ENCODE results near the gene CAPN3.

CAPN3 gene

GRCh38 chr15:42363487-42363886, 4.2 kb downstream of the CAPN3 start (continued):
- TF ChIP-seq PRDM10 (tag by site-specific recombination; IDR thresholded peaks at IDR 0.05) = no peak
- TF ChIP-seq ZXDB (tag by site-specific recombination; IDR thresholded peaks at IDR 0.05) = no peak
- TF ChIP-seq ZNF510 (tag by site-specific recombination; IDR thresholded peaks at IDR 0.05; ENCODE audit: insufficient replicate concordance) = no peak
- no peak for TF ChIP-seq ZBTB49 (tag by site-specific recombination; IDR thresholded peaks at IDR 0.05; ENCODE audit: low read depth)

GRCh38 chr15:42363942-42364341, 4.6 kb downstream of the CAPN3 start:
- no peaks in the 10 kb centered on the region for H3K9me3 ChIP-seq (ENCODE audit: control insufficient read depth, insufficient read depth, low read depth, low read length)
- ChIA-PET POLR2A (no interaction called here), CTCF (no interaction called here)
- no peak overlapping the region for H3K4me3 ChIP-seq (ENCODE audit: low read depth, low read length)
- no peaks in the 10 kb centered on the region for H3K4me1 ChIP-seq (ENCODE audit: control insufficient read depth, insufficient read depth, low read length)
- H3K36me3 ChIP-seq (ENCODE audit: control insufficient read depth in 2 of 2, insufficient read depth in 1 of 2, low read length in 2 of 2) = no peaks in the 10 kb centered on the region
- TF ChIP-seq TCF7L2 (IDR thresholded peaks at IDR 0.05; ENCODE audit: borderline replicate concordance, low read depth, low read length) = no peak
- TF ChIP-seq ZBTB10 (tag by site-specific recombination; IDR thresholded peaks at IDR 0.05) = no peak
- no peak for TF ChIP-seq ZNF639 (tag by site-specific recombination; IDR thresholded peaks at IDR 0.05)
- TF ChIP-seq ZNF777 (tag by site-specific recombination; IDR thresholded peaks at IDR 0.05; ENCODE audit: borderline replicate concordance) = no peak
- no peak for TF ChIP-seq ZNF350 (tag by site-specific recombination; IDR thresholded peaks at IDR 0.05)
- TF ChIP-seq HOXA7 (CRISPR knock-in tag; IDR thresholded peaks at IDR 0.05; ENCODE audit: borderline replicate concordance) = no peak
- no peak for TF ChIP-seq ZNF146 (tag by site-specific recombination; IDR thresholded peaks at IDR 0.05)
- no peak for TF ChIP-seq ZNF513 (tag by site-specific recombination; IDR thresholded peaks at IDR 0.05)
- no peak for TF ChIP-seq ZNF114 (tag by site-specific recombination; IDR thresholded peaks at IDR 0.05)
- TF ChIP-seq ZNF37A (tag by site-specific recombination; IDR thresholded peaks at IDR 0.05) = no peak
- no peak for TF ChIP-seq ZBTB8A (tag by site-specific recombination; IDR thresholded peaks at IDR 0.05)
- no peak for TF ChIP-seq ZNF677 (tag by site-specific recombination; IDR thresholded peaks at IDR 0.05)
- TF ChIP-seq ZNF324 (tag by site-specific recombination; IDR thresholded peaks at IDR 0.05) = no peak
- no peak for TF ChIP-seq AEBP2 (tag by site-specific recombination; IDR thresholded peaks at IDR 0.05; ENCODE audit: borderline replicate concordance)
- no peak for TF ChIP-seq HOXC10 (CRISPR knock-in tag; IDR thresholded peaks at IDR 0.05)
- H3K27ac ChIP-seq (ENCODE audit: extremely low read depth, low read depth, low read length) = no peak overlapping the region

Measured in HEK293 (cell line).